ENCODE measurements around the gene RPRD2.
A peak's percentile ranks its signal among the peaks of the same experiment; 100 is the strongest.
"Not testable (repeated sequence)": the region's sequence is repeated elsewhere in the genome, so short reads cannot be mapped to it uniquely, and the experiment has no call there.

Gene RPRD2

GRCh38 chr1:150363426-150364230, at the start of gene RPRD2:
Gene RPRD2, plus strand, starts transcription at chr1:150364147. Its CDS starts 568 bp downstream, at chr1:150364715.
- peak; percentile 99 for DNase-seq (ENCODE audit: extremely low read depth, low read depth)
- no peak for TF ChIP-seq CTCF (IDR thresholded peaks at IDR 0.05; ENCODE audit: low read depth, low read length)

GRCh38 chr1:150314691-150315090, 49.3 kb upstream of the RPRD2 start:
- DNase-seq (ENCODE audit: extremely low read depth, low read depth), result not testable (repeated sequence)

GRCh38 chr1:150320667-150320978, 43.3 kb upstream of the RPRD2 start:
- DNase-seq (ENCODE audit: extremely low read depth, low read depth), result no peak
- TF ChIP-seq CTCF (IDR thresholded peaks at IDR 0.05; ENCODE audit: low read depth, low read length), result no peak

GRCh38 chr1:150321826-150322166, 42.2 kb upstream of the RPRD2 start:
- DNase-seq (ENCODE audit: extremely low read depth, low read depth), result no peak
- TF ChIP-seq CTCF (IDR thresholded peaks at IDR 0.05; ENCODE audit: low read depth, low read length), result no peak

- TF ChIP-seq CTCF (IDR thresholded peaks at IDR 0.05; ENCODE audit: low read depth, low read length), result no peak
- DNase-seq (ENCODE audit: extremely low read depth, low read depth), result no peak
Measured at GRCh38 chr1:150322310-150322709, 41.6 kb upstream of the RPRD2 start.

- no peak for DNase-seq (ENCODE audit: extremely low read depth, low read depth)
- TF ChIP-seq CTCF (IDR thresholded peaks at IDR 0.05; ENCODE audit: low read depth, low read length), result no peak
Measured at GRCh38 chr1:150332651-150333290, 31.2 kb upstream of the RPRD2 start.

GRCh38 chr1:150346316-150346715, 17.6 kb upstream of the RPRD2 start:
- no peak for TF ChIP-seq CTCF (IDR thresholded peaks at IDR 0.05; ENCODE audit: low read depth, low read length)
- no peak for DNase-seq (ENCODE audit: extremely low read depth, low read depth)

- TF ChIP-seq CTCF (IDR thresholded peaks at IDR 0.05; ENCODE audit: low read depth, low read length), result no peak
- DNase-seq (ENCODE audit: extremely low read depth, low read depth), result no peak
Measured at GRCh38 chr1:150352866-150353265, 11.1 kb upstream of the RPRD2 start.
